GM19238 (cell line): Measurements from ENCODE around the gene NPC1L1.

Source experiments
- DNase-seq: peaks from one replicate; pipeline ENCODE4 v3.0.0; 2011; ENCODE audit warnings: low spot score; ENCODE audit not compliant: insufficient read length

Gene NPC1L1, protein sequence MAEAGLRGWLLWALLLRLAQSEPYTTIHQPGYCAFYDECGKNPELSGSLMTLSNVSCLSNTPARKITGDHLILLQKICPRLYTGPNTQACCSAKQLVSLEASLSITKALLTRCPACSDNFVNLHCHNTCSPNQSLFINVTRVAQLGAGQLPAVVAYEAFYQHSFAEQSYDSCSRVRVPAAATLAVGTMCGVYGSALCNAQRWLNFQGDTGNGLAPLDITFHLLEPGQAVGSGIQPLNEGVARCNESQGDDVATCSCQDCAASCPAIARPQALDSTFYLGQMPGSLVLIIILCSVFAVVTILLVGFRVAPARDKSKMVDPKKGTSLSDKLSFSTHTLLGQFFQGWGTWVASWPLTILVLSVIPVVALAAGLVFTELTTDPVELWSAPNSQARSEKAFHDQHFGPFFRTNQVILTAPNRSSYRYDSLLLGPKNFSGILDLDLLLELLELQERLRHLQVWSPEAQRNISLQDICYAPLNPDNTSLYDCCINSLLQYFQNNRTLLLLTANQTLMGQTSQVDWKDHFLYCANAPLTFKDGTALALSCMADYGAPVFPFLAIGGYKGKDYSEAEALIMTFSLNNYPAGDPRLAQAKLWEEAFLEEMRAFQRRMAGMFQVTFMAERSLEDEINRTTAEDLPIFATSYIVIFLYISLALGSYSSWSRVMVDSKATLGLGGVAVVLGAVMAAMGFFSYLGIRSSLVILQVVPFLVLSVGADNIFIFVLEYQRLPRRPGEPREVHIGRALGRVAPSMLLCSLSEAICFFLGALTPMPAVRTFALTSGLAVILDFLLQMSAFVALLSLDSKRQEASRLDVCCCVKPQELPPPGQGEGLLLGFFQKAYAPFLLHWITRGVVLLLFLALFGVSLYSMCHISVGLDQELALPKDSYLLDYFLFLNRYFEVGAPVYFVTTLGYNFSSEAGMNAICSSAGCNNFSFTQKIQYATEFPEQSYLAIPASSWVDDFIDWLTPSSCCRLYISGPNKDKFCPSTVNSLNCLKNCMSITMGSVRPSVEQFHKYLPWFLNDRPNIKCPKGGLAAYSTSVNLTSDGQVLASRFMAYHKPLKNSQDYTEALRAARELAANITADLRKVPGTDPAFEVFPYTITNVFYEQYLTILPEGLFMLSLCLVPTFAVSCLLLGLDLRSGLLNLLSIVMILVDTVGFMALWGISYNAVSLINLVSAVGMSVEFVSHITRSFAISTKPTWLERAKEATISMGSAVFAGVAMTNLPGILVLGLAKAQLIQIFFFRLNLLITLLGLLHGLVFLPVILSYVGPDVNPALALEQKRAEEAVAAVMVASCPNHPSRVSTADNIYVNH (N-terminal part only)

DNA sequence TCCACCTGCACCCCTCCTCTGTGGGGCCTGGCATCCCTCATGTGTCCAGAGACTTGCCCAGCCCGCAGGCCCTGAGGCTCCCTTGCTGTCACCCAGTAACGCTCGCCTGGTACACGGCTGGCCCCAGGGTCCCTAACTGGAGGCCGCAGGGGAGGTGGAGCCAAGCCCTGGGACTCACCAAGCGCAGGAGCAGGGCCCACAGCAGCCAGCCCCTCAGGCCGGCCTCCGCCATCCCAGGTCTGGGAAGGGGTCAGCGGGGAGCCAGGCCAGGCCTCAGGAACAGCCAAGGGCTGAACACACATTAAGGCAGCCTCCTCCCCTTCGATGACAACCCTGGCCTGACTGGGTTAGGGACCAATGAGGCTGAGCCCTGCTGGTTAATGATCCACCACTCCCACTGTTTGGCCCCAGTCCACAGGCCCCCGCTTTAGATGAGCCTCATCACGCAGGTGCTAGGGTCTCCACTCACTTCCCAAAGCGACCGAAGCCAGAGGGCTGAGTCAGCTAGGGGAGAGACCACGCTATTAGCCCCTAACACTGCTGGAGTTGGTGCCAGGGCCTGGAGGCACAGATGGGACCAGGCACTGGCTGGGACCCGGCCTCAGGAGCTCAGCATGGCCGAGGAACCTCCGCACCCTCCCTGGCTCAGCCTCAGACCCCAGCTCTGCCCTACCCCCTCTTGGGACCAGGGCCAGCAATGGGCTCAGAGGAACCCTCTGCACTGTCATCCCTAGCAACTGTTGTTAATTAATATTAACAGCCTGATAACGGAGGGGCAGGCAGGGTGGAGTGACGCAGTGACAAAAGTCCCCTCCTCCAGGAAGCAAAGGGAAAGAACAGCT is at the start of gene NPC1L1:
Gene NPC1L1, minus strand, starts transcription at position 303 of the 842 bp plus-strand sequence. Its CDS starts 71 bp downstream, at position 232.
- no peak for DNase-seq

DNA sequence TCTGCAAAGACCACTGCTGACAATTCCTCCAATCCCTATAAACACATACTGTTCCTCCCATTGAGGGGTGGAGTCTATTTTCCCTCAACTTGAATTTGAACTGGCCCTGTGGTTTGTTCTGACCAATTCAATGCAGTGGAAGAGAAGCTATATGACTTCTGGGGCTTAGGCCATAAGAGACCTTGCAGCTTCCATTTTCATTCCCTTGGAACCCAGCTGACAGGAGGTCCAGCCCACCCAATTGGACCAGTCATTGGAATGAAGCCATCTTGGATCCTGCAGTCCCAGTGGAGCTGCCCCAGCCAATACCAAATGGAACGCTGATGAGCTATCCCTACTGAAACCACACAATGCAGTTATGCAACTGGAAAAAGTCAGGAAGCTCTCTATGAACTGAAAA is 49.8 kb upstream of the NPC1L1 start:
- no peak for DNase-seq

DNA sequence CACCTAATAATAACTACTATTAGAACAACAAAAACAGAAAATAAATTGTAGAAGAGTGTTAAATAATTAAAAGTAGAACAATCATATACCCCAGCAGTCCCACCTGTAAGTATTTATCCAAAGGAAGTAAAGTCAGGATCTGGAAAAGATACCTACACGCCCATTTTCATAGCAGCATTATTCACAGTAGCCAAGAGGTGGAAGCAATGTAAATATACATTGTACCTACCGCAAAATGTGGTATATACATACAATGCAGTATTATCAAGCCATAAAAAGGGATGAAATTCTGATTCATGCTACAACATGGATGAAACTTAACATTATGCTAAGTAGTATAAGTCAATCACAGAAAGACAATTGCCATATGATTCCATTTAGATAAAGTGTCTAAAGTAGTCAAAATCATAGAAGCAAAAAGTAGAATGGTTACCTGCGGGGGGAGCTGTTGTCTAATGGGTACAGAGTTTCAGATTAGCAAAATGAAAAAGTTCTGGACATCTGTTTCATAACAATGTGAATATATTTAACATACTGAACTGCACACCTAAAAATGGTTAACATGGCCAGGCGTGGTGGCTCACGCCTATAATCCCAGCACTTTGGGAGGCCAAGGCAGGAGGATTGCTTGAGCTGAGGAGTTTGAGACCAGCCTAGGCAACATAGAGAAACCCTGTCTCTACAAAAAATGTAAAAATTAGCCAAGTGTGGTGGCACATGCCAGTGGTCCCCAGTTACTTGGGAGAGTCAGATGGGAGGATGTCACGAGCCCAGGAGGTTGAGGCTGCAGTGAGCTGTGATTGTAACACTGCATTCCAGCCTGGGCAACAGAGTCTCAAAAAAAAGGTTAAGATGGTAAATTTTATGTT is 46.9 kb upstream of the NPC1L1 start:
- no peak for DNase-seq

DNA sequence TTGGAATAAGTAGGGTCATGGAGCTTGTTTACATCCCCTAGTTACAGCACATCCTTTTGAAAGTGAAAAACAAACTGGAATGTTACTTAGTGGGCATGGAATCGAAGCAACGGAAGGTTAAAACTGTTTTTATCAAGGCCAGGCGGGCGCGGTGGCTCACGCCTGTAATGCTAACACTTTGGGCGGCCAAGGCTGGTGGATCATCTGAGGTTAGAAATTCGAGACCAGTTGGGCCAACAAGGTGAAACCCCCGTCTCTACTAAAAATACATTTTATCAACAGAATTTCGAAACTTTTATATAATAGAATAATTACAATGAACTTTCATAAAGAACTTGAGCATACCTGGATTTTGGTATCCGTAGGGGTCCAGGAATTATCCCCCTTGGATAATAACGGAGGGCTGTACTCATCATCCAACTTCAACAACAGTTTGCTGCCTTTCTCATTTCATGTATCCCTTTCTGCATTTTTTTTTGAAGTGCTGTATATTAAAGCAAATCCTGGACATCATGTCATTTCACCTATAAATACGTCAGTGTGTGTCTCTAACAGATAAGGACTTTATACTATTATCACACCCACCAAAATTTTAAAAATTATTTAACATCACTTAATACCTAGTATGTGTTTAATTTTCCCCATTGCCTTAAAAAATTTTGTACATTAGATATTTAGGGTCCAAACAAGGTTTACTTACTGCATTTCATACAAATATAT is 42.2 kb upstream of the NPC1L1 start:
- no peak for DNase-seq

DNA sequence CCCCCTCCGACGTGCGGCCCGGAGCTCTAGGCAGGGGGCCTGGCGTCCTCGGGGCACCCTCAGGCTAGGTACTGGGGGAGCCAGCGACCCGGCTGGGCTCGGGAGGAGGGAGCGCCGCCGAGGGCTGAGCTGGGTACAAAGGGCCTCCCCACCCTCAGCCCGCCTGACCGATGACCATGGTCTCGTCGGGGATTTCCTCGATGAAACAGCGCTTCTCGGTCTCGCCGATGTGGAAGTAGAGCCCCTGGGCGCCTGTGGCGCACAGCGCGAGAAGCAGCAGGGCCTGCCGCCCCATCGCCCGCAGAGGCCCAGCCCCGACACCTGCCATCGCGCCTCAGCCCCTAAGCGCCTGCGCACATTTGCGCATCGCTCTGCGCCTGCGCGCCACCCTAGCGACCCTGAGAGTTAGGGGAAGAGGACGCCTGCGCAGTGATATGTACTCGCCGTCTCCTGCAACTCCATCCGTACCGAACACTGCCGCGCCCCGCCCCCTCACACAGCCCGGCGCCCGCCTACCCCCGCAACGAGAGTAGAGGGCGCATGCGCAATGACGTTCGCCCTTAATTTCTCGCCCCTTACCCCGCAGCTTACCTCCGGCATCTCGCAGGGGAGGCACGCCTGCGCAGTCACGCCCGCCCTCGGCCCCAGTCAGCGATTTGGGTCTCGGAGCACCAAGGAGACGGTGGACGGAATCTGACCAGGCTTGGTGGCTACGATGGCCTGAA is 40.9 kb upstream of the NPC1L1 start, which contains the start of gene TMED4:
Gene TMED4, minus strand, starts transcription at position 353 of the 725 bp plus-strand sequence. Its CDS starts 25 bp downstream, at position 328.
- peak; percentile 97 for DNase-seq

DNA sequence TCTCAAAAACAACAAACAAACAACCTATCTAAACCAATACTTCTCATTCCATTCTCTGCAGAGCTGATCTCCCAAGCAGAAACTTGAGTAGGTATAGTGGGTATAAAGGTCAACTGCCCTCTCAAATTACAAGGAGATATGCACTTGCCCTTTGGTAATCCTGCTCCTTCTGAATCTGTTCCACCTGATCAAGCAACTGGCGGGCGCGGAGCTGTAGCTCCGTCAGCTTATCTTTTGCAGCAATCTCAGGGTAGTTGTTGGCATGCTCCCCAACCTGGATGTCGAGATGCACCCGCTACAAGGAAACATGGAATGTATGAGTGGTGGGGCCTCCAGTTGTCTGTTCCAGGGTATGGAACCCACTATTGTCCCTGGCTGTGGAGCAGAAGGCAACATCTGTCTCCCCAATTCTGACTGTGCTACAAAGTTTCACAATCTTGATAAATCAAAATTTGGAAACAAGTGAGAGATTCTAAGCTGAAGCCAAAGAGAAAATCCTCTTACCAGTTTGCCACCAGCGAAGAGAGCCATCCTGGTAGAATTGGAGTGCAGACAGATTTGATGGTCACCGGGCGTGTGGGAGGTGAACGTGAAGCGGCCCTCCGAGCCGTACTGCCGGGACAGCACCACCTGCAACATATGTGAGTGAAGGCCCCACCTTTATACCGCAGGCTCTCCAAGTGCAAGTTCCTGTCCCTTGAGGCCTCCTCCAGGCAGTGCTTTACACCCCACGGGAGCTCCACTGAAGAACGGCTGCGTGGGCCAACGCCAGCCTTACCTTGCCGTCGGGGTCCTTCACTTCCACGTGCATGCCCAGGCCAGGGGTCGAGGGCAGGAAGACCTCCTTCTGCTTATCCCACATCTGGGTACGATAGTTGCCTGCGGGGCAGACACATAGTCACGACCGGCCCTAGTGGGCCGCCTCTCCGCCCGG is 40.1 kb upstream of the NPC1L1 start:
- peak; percentile 30 for DNase-seq

DNA sequence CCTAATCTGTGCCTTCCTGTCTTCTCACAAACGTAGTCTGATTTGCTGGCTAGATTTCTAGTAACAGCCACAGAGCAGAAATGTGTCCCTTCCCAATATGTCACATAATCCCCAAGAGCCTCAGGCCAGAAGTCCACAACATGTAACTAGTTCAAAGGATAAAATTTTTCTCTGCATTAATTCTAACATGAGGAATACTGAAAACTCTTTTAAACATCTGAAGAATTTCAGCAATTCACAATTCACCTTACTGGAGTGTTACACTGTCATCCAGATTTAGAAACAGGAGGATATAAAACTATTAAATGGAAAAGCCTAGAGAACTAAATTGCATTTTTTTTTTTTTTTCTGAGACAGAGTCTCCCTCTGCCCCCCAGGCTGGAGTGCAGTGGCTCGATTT is 35.1 kb upstream of the NPC1L1 start:
- DNase-seq = no peak

DNA sequence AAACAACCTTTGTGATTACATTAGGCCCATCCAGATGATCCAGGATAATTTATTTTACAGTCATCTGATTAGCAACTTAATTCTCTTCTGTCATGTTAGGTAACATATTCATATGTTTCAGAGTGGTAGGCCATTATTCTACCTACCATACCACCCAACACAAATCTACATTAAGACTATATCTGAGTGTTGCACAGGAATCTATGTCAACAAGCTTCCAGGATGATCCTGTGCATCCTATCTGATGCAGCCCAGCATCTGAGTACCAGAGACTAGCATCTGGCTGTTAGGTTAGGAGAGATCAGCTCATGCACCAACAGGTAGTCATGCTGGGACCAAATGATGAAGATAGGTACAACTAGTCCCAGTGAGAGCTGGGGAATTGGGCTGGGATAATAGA is 33.9 kb upstream of the NPC1L1 start:
- no peak for DNase-seq

DNA sequence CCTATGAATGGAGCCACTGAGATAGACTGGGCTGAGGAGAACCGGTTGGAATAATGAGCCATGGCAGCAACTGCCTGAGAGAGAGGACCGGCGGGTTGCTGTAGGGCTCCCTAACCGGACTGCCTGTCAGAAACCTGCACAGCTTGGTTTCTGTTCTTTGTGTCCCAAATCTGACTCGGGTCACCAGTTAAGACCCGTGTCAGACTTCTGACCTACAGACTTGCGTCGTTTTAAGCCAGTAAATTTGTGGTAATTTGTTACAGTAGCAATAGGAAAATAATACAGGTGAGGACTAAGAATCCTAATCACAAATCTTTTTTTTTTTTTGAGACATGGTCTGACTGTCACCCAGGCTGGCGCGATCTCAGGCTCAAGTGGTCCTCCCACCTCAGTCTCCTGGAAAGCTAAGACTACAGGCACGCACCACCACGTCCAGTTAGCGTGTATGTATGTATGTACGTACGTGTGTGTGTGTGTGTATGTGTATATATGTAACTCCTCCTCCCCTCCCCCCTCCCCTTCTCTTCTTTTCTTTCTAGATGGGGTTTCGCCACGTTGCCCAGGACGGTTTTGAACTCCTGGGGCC is 33.2 kb upstream of the NPC1L1 start:
- DNase-seq = no peak

DNA sequence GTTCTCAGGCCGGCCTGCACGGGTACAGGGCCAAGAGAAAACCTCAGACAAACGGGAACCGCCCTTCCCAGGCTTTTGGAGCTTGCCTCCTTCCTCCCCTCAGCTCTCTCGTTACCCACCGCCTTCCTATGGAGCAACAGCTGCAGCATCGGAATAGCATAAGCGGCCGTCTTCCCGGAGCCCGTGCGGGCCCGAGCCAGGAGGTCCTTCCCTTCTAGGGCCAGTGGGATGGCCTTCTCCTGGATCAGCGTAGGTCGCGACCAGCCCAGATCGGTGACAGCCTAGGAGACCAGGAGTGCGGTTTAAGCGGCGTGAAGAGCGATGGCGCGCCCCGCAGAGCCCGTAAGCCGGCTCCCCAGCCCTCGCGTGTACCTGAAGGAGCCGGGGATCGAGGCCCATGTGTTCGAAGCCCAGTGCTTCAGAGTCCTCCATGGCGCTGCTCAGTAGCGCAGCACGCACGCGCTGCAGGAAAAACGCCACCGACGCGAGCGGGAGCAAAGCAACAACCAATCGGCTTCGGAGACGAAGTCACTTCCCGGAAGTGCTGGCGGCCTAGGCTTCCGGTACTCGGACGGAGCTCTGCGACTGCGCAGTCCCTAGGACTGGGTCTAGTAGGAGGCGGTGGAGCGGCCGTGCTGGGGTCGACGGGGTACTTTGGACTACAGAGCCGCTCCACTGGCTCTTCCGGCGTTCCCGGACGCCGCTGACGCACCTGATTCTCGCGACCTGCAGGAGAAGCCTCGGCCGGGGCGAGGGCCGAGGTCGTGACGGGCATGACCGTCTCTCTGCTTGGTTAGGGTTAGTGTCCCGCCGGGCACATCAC is 32.5 kb upstream of the NPC1L1 start, which contains the start of gene DDX56:
Gene DDX56, minus strand, starts transcription at position 445 of the 823 bp plus-strand sequence. Its CDS starts 13 bp downstream, at position 432.
- peak; percentile 92 for DNase-seq

DNA sequence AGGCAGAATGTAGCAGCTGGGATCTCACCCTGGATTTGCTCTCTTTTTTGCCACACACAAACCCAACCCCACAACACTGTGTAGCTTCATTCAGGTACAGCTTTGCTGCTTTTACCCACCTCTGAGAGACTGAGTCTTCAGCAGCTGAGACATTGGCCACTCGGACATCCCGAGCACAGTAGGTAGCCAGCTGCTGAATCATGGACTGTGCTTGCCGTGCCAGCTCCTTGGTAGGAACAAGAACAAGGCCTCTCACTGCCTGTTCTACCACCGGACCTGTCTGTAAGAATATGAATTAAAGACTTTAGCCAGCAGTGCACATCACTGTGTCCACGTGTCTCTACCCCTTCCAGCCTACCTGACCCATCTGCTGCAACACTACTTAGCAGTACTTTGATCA is 31.6 kb upstream of the NPC1L1 start:
- no peak for DNase-seq

DNA sequence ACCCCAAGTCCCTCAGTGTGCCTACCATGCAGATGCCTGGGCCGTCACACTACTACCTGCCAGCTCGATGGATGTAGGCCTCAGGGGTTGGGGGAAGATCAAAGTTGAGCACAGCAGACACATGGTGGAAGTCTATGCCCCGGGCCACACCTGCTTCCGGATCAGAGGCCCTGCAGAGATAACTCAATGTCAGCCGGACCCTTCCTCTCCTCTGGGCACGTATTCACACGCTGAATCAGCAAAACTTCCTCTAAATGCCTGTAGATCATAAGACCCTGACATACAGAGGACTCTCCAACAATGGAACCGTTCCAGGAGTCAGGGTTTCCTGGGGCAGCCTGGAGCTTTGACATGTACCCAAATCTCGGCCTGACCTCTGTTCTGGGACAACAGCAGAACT is 28.8 kb upstream of the NPC1L1 start:
- DNase-seq = no peak

DNA sequence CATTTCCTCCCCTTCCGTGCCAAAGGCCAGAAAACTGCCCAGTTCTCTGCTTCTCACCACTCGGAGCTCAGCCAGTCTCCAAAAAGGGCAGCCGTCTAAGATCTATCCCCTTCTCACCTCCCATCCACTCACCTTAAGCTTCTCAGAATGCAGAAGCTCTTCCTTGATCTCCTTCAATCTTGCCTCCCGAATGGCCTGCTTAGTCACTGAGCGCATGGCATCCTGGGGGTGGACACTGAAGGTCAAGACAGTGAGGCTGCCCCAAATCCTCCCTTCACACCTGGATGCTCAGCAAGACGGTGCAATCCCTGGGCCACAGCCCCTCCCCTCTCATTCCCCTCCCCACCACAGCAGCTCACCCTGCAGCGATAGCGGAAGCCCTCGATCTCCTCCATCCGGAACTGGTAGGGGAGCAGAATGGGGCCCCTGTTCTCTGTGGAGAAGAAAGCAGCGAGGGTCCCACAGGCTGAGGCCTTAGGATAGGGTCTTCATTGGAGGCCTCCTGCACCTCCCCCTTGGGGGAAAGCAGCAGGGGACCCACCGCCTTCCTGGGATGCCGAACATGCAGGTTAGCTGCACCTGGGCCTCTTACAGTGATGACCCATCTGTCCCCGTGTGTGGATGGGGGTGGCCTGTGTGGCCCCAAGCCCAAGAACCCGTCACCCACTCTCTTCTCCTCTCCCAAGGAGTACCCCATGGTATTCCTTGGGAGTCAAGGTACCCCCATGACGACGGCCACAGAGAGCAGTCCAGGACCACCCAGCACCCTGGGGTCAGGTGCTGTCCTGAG is 27.8 kb upstream of the NPC1L1 start:
- DNase-seq = no peak

DNA sequence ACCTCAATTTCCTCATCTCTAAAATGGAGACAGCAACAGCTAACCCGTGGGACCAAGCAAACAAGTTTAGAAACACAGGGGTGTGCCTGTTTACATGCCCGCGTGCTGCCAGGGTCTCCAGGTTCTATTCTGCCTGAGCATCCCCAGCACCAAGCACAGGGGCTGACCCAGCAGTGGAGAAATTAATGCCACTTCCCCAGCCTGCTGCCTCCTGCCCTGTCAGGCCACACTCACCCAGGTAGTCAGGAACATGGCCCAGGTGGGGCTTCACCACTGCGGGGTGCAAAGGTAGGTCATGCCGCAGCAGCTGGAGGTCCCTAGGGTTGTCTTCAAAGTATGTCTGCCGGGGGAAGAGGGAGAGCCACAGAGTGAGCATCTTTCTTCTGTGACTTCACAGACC is 26.8 kb upstream of the NPC1L1 start:
- DNase-seq = no peak

DNA sequence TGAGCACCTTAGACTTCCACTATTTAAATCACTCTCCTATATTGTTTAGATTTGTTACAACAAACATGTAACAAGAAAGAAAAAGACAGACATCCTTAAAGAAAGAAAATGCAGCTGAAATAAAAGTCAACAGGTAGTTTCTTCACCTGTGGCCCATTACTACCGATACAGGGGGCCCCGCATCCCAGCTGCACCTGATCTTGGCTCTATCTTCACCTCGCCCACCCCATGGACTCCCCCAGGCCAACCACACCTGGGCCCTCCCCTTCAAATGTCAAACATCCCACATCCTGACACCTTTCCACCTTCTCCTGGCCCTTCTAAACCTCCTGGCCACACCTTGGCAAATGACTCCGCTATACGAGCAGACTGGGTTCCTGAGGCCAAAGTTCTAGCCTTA is 25.6 kb upstream of the NPC1L1 start:
- no peak for DNase-seq
